ENCODE data around the gene TOMM40L. TPM values are rescaled to one million over a fixed set of nuclear protein-coding genes. Genes with fewer than 3 reads are reported as not detected.
"Not testable (repeated sequence)": the region's sequence is repeated elsewhere in the genome, so short reads cannot be mapped to it uniquely, and the experiment has no call there.

The TOMM40L gene
- total RNA-seq, 2 experiments from 2014 or later: 16.7 to 17.3 TPM

- ChIA-PET CTCF (interaction anchor here (1.5 to 4.4 kb wide), 3 partner anchors 8 to 25 kb away, joined by 3 to 21 read pairs (median 5); partner anchors contain the start of genes PCP4L1 and TOMM40L), POLR2A (no interaction called here)
- DNase-seq: no peak
- Mint-ChIP-seq H3K36me3 (ENCODE audit: low read depth) (no peaks in the 10 kb centered on the region), H3K4me1 (no peaks in the 10 kb centered on the region), H3K9me3 (peaks cover 8% of the 10 kb centered on the region), H3K4me3 (no peak overlapping the region), H3K27me3 (peaks cover 12% of the 10 kb centered on the region), H3K27ac (no peak overlapping the region)
Observed at GRCh38 chr1:161250829-161251228, 25.0 kb downstream of the TOMM40L start.

- H3K4me3 Mint-ChIP-seq: no peak overlapping the region
- H3K27me3 Mint-ChIP-seq: peaks cover 11% of the 10 kb centered on the region
- DNase-seq: no peak
- H3K27ac Mint-ChIP-seq: no peak overlapping the region
- ChIA-PET CTCF (no interaction called here), POLR2A (no interaction called here)
- peaks cover 8% of the 10 kb centered on the region for H3K9me3 Mint-ChIP-seq
- H3K4me1 Mint-ChIP-seq: no peaks in the 10 kb centered on the region
- H3K36me3 Mint-ChIP-seq (ENCODE audit: low read depth): no peaks in the 10 kb centered on the region
Observed at GRCh38 chr1:161251579-161251978, 25.7 kb downstream of the TOMM40L start.

GRCh38 chr1:161255302-161255701, 29.4 kb downstream of the TOMM40L start:
- POLR2A ChIA-PET, H3K27ac Mint-ChIP-seq, CTCF ChIA-PET, H3K4me3 Mint-ChIP-seq, DNase-seq: not testable (repeated sequence)
- H3K27me3 Mint-ChIP-seq: peaks cover 36% of the 10 kb centered on the region
- H3K4me1 Mint-ChIP-seq: peaks cover 12% of the 10 kb centered on the region
- peaks cover 17% of the 10 kb centered on the region for H3K9me3 Mint-ChIP-seq
- H3K36me3 Mint-ChIP-seq (ENCODE audit: low read depth): peaks cover 15% of the 10 kb centered on the region

- H3K27ac Mint-ChIP-seq, CTCF ChIA-PET, POLR2A ChIA-PET, H3K4me3 Mint-ChIP-seq, DNase-seq: not testable (repeated sequence)
- Mint-ChIP-seq H3K9me3 (peaks cover 17% of the 10 kb centered on the region), H3K4me1 (peaks cover 12% of the 10 kb centered on the region), H3K36me3 (ENCODE audit: low read depth) (peaks cover 15% of the 10 kb centered on the region), H3K27me3 (peaks cover 43% of the 10 kb centered on the region)
Observed at GRCh38 chr1:161255955-161256520, 30.2 kb downstream of the TOMM40L start.

GRCh38 chr1:161257109-161257508, 31.2 kb downstream of the TOMM40L start:
- Mint-ChIP-seq H3K9me3 (peaks cover 17% of the 10 kb centered on the region), H3K36me3 (ENCODE audit: low read depth) (peaks cover 15% of the 10 kb centered on the region), H3K4me1 (peaks cover 13% of the 10 kb centered on the region), H3K27me3 (peaks cover 51% of the 10 kb centered on the region)
- H3K27ac Mint-ChIP-seq, DNase-seq, POLR2A ChIA-PET, H3K4me3 Mint-ChIP-seq: not testable (repeated sequence)
- CTCF ChIA-PET: interaction anchor here (0.7 to 1.0 kb wide), 3 partner anchors 30 to 50 kb away, joined by 3 read pairs; partner anchors contain the start of gene TOMM40L

- ChIA-PET CTCF (interaction anchor here (0.6 to 1.7 kb wide), 8 partner anchors 9 to 162 kb away, joined by 3 to 5 read pairs (median 4); partner anchors contain the start of gene TOMM40L), POLR2A (no interaction called here)
- H3K4me1 Mint-ChIP-seq: peaks cover 13% of the 10 kb centered on the region
- H3K27ac Mint-ChIP-seq: peak within 1 kb of the TSS; percentile 3
- H3K9me3 Mint-ChIP-seq: peaks cover 17% of the 10 kb centered on the region
- DNase-seq: peak; percentile 51
- H3K27me3 Mint-ChIP-seq: peaks cover 55% of the 10 kb centered on the region
- H3K4me3 Mint-ChIP-seq: peak within 1 kb of the TSS; percentile 61
- H3K36me3 Mint-ChIP-seq (ENCODE audit: low read depth): peaks cover 15% of the 10 kb centered on the region
Observed at GRCh38 chr1:161258439-161259344, 32.8 kb downstream of the TOMM40L start, which contains the start of gene PCP4L1. Gene PCP4L1, plus strand, starts transcription at chr1:161258745. Its CDS starts 230 bp downstream, at chr1:161258975.

GRCh38 chr1:161259345-161259702, 33.5 kb downstream of the TOMM40L start:
- POLR2A ChIA-PET: no interaction called here
- Mint-ChIP-seq H3K36me3 (ENCODE audit: low read depth) (peaks cover 15% of the 10 kb centered on the region), H3K27me3 (peaks cover 55% of the 10 kb centered on the region), H3K9me3 (peaks cover 17% of the 10 kb centered on the region), H3K4me1 (peaks cover 13% of the 10 kb centered on the region), H3K27ac (no peak overlapping the region), H3K4me3 (peak overlapping the region; percentile 61)
- CTCF ChIA-PET: interaction anchor here (0.7 to 1.7 kb wide), 5 partner anchors 9 to 47 kb away, joined by 3 to 5 read pairs (median 4); partner anchors contain the start of gene TOMM40L
- no peak for DNase-seq

- DNase-seq: no peak
- H3K9me3 Mint-ChIP-seq: peaks cover 17% of the 10 kb centered on the region
- H3K27ac Mint-ChIP-seq: no peak overlapping the region
- no peak overlapping the region for H3K4me3 Mint-ChIP-seq
- CTCF ChIA-PET: interaction anchor here (0.7 to 1.7 kb wide), 5 partner anchors 10 to 47 kb away, joined by 3 to 5 read pairs (median 4); partner anchors contain the start of gene TOMM40L
- H3K27me3 Mint-ChIP-seq: peaks cover 55% of the 10 kb centered on the region
- POLR2A ChIA-PET: no interaction called here
- H3K36me3 Mint-ChIP-seq (ENCODE audit: low read depth): peaks cover 15% of the 10 kb centered on the region
- H3K4me1 Mint-ChIP-seq: peaks cover 13% of the 10 kb centered on the region
Observed at GRCh38 chr1:161259765-161260164, 33.9 kb downstream of the TOMM40L start.

- Mint-ChIP-seq H3K4me3 (no peak overlapping the region), H3K4me1 (peaks cover 13% of the 10 kb centered on the region)
- POLR2A ChIA-PET: no interaction called here
Observed at GRCh38 chr1:161260376-161261260, 34.8 kb downstream of the TOMM40L start.

GRCh38 chr1:161261261-161262235, 35.7 kb downstream of the TOMM40L start:
- Mint-ChIP-seq H3K9me3 (peaks cover 16% of the 10 kb centered on the region), H3K4me1 (peaks cover 13% of the 10 kb centered on the region), H3K27me3 (peaks cover 51% of the 10 kb centered on the region), H3K4me3 (no peak overlapping the region), H3K36me3 (ENCODE audit: low read depth) (peaks cover 15% of the 10 kb centered on the region), H3K27ac (no peak overlapping the region)
- POLR2A ChIA-PET: no interaction called here
- no peak for DNase-seq
- CTCF ChIA-PET: interaction anchor here (0.6 to 1.4 kb wide), 3 partner anchors 8 to 26 kb away, joined by 3 to 4 read pairs (median 4); no protein-coding TSS in a partner anchor

More at GRCh38 chr1:161260376-161261260, 34.8 kb downstream of the TOMM40L start:
- Mint-ChIP-seq H3K27ac (no peak overlapping the region), H3K27me3 (peaks cover 53% of the 10 kb centered on the region), H3K9me3 (peaks cover 16% of the 10 kb centered on the region), H3K36me3 (ENCODE audit: low read depth) (peaks cover 15% of the 10 kb centered on the region)
- no peak for DNase-seq
- CTCF ChIA-PET: interaction anchor here (0.7 to 1.4 kb wide), 4 partner anchors 9 to 46 kb away, joined by 3 to 4 read pairs (median 4); no protein-coding TSS in a partner anchor

GRCh38 chr1:161265305-161265704, 39.4 kb downstream of the TOMM40L start:
- Mint-ChIP-seq H3K27ac (no peak overlapping the region), H3K27me3 (peaks cover 22% of the 10 kb centered on the region), H3K9me3 (no peaks in the 10 kb centered on the region), H3K36me3 (ENCODE audit: low read depth) (no peaks in the 10 kb centered on the region), H3K4me1 (peaks cover 5% of the 10 kb centered on the region), H3K4me3 (no peak overlapping the region)
- DNase-seq: no peak
- CTCF ChIA-PET: no interaction called here
- POLR2A ChIA-PET: no interaction called here

Measured in activated CD4-positive, alpha-beta T cell treated with anti-CD3 and anti-CD28 coated beads, Interleukin-2, amount 10 ng/mL, durations not matched to agents 7 days and 5 days (primary cell).